ENCODE results near the gene APCDD1.

The APCDD1 gene

GRCh38 chr18:10518595-10519255 lies 64.3 kb downstream of the APCDD1 start:
- H3K4me1 ChIP-seq (ENCODE audit: control insufficient read depth, low read length): peaks cover 13% of the 10 kb centered on the region
- TF ChIP-seq EZH2phosphoT487 (IDR thresholded peaks at IDR 0.05; ENCODE audit: borderline replicate concordance, low read length): no peak
- TF ChIP-seq CTCF (IDR thresholded peaks at IDR 0.05; ENCODE audit: low read depth, low read length, poor library complexity, severe bottlenecking): no peak
- H4K20me1 ChIP-seq (ENCODE audit: control insufficient read depth, insufficient read depth, low read depth, low read length): no peaks in the 10 kb centered on the region
- H3K4me2 ChIP-seq (ENCODE audit: low read length): no peak overlapping the region
- no peaks in the 10 kb centered on the region for H3K9me2 ChIP-seq (replicated peaks; ENCODE audit: control insufficient read depth, low read length)
- no peaks in the 10 kb centered on the region for H3F3A ChIP-seq (ENCODE audit: control insufficient read depth, insufficient read depth)
- no peaks in the 10 kb centered on the region for H3K9me3 ChIP-seq (ENCODE audit: control insufficient read depth, insufficient read depth, low read length)
- H3K4me3 ChIP-seq (ENCODE audit: low read length): no peak overlapping the region
- no peak overlapping the region for H3K27ac ChIP-seq (ENCODE audit: low read depth, low read length)
- H3K27me3 ChIP-seq (ENCODE audit: control insufficient read depth, low read length): peaks cover 28% of the 10 kb centered on the region
- H3K36me3 ChIP-seq (ENCODE audit: control insufficient read depth, low read length): no peaks in the 10 kb centered on the region
- H3K79me2 ChIP-seq (ENCODE audit: control insufficient read depth, low read length): no peaks in the 10 kb centered on the region

- Histone ChIP-seq H3K79me2 (ENCODE audit: control insufficient read depth, low read length) (no peaks in the 10 kb centered on the region), H3K9me2 (replicated peaks; ENCODE audit: control insufficient read depth, low read length) (no peaks in the 10 kb centered on the region), H3K4me1 (ENCODE audit: control insufficient read depth, low read length) (peaks cover 14% of the 10 kb centered on the region), H3K9me3 (ENCODE audit: control insufficient read depth, insufficient read depth, low read length) (no peaks in the 10 kb centered on the region), H3K36me3 (ENCODE audit: control insufficient read depth, low read length) (no peaks in the 10 kb centered on the region), H4K20me1 (ENCODE audit: control insufficient read depth, insufficient read depth, low read depth, low read length) (no peaks in the 10 kb centered on the region), H3K27me3 (ENCODE audit: control insufficient read depth, low read length) (peaks cover 24% of the 10 kb centered on the region), H3F3A (ENCODE audit: control insufficient read depth, insufficient read depth) (no peaks in the 10 kb centered on the region), H3K27ac (ENCODE audit: low read depth, low read length) (no peak overlapping the region), H3K4me2 (ENCODE audit: low read length) (no peak overlapping the region), H3K4me3 (ENCODE audit: low read length) (no peak overlapping the region)
- no peak for TF ChIP-seq CTCF (IDR thresholded peaks at IDR 0.05; ENCODE audit: low read depth, low read length, poor library complexity, severe bottlenecking)
- TF ChIP-seq EZH2phosphoT487 (IDR thresholded peaks at IDR 0.05; ENCODE audit: borderline replicate concordance, low read length): no peak
Observed at GRCh38 chr18:10519366-10519765, 64.9 kb downstream of the APCDD1 start.

- Histone ChIP-seq H3K9me3 (ENCODE audit: control insufficient read depth, insufficient read depth, low read length) (no peaks in the 10 kb centered on the region), H3K27me3 (ENCODE audit: control insufficient read depth, low read length) (peaks cover 23% of the 10 kb centered on the region), H3K4me3 (ENCODE audit: low read length) (no peak overlapping the region), H3K27ac (ENCODE audit: low read depth, low read length) (no peak overlapping the region), H3K9me2 (replicated peaks; ENCODE audit: control insufficient read depth, low read length) (no peaks in the 10 kb centered on the region), H4K20me1 (ENCODE audit: control insufficient read depth, insufficient read depth, low read depth, low read length) (no peaks in the 10 kb centered on the region), H3K36me3 (ENCODE audit: control insufficient read depth, low read length) (no peaks in the 10 kb centered on the region), H3K79me2 (ENCODE audit: control insufficient read depth, low read length) (no peaks in the 10 kb centered on the region), H3K4me2 (ENCODE audit: low read length) (peak overlapping the region; percentile 50), H3K4me1 (ENCODE audit: control insufficient read depth, low read length) (peaks cover 19% of the 10 kb centered on the region), H3F3A (ENCODE audit: control insufficient read depth, insufficient read depth) (no peaks in the 10 kb centered on the region)
- TF ChIP-seq EZH2phosphoT487 (IDR thresholded peaks at IDR 0.05; ENCODE audit: borderline replicate concordance, low read length) (no peak), CTCF (IDR thresholded peaks at IDR 0.05; ENCODE audit: low read depth, low read length, poor library complexity, severe bottlenecking) (peak; percentile 78)
Observed at GRCh38 chr18:10519999-10520935, 65.8 kb downstream of the APCDD1 start.
